KMS-11 (cell line): ENCODE data around the gene FNIP1.

Experiments
- H2AFZ ChIP-seq: fragments of 200-600 bp; sonication (generic); 2 replicates; pipeline ENCODE4 v1.6.1; 2016; ENCODE audit warnings: antibody characterized with exemption, mixed run types, low read depth
- H3K27ac ChIP-seq: fragments of 200-600 bp; sonication (generic); 2 replicates; pipeline ENCODE4 v1.6.1; 2016; ENCODE audit warnings: mild to moderate bottlenecking, mixed run types
- H3K27me3 ChIP-seq: fragments of 200-600 bp; sonication (generic); 2 replicates; pipeline ENCODE4 v1.6.1; 2017; ENCODE audit warnings: mild to moderate bottlenecking, low read depth, mixed run types, moderate library complexity; ENCODE audit not compliant: insufficient read depth
- H3K36me3 ChIP-seq: fragments of 200-600 bp; sonication (generic); 2 replicates; pipeline ENCODE4 v1.6.1; 2017; ENCODE audit warnings: mild to moderate bottlenecking, mixed run types; ENCODE audit not compliant: insufficient read depth
- H3K4me1 ChIP-seq: fragments of 200-600 bp; sonication (generic); 2 replicates; pipeline ENCODE4 v1.6.1; 2016; ENCODE audit warnings: mild to moderate bottlenecking, low read depth, mixed run types; ENCODE audit not compliant: poor library complexity, severe bottlenecking
- H3K4me2 ChIP-seq: fragments of 200-600 bp; sonication (generic); 2 replicates; pipeline ENCODE4 v1.7.0; 2016; ENCODE audit warnings: mild to moderate bottlenecking, mixed run types
- H3K4me3 ChIP-seq: fragments of 200-600 bp; sonication (generic); IDR thresholded peaks from 2 replicates; pipeline ENCODE4 v1.6.1; 2017; ENCODE audit warnings: low read depth, low read length, mixed read lengths; ENCODE audit not compliant: insufficient read depth
- H3K79me2 ChIP-seq: fragments of 200-600 bp; sonication (generic); 2 replicates; pipeline ENCODE4 v1.6.1; 2016; ENCODE audit warnings: low read depth, mixed run types; ENCODE audit not compliant: insufficient read depth
- H3K9ac ChIP-seq: fragments of 200-600 bp; sonication (generic); 2 replicates; pipeline ENCODE4 v1.6.1; 2016; ENCODE audit warnings: mild to moderate bottlenecking, mixed run types
- H4K20me1 ChIP-seq: fragments of 200-600 bp; sonication (generic); 2 replicates; pipeline ENCODE4 v1.6.1; 2016; ENCODE audit warnings: mild to moderate bottlenecking, mixed run types; ENCODE audit not compliant: insufficient read depth
- CTCF ChIP-seq: fragments of 200-600 bp; sonication (generic); conservative IDR thresholded peaks from 2 replicates; pipeline ENCODE4 v1.6.1; 2017; ENCODE audit warnings: low read depth, mild to moderate bottlenecking, antibody characterized with exemption, low read length, moderate library complexity, mixed read lengths

FNIP1 gene

GRCh38 chr5:131630963-131631350, 165.9 kb downstream of the FNIP1 start:
- Histone ChIP-seq H3K9ac (no peak overlapping the region), H3K27me3 (no peaks in the 10 kb centered on the region), H3K4me2 (no peak overlapping the region), H3K79me2 (peaks cover 86% of the 10 kb centered on the region), H3K36me3 (no peaks in the 10 kb centered on the region), H4K20me1 (0 out of 2 replicates have a peak, but pooled peaks cover 6% of the 10 kb centered on the region), H3K4me3 (no peak overlapping the region), H3K27ac (no peak overlapping the region), H2AFZ (no peak overlapping the region), H3K4me1 (peaks cover 35% of the 10 kb centered on the region)
- no peak for TF ChIP-seq CTCF

DNA sequence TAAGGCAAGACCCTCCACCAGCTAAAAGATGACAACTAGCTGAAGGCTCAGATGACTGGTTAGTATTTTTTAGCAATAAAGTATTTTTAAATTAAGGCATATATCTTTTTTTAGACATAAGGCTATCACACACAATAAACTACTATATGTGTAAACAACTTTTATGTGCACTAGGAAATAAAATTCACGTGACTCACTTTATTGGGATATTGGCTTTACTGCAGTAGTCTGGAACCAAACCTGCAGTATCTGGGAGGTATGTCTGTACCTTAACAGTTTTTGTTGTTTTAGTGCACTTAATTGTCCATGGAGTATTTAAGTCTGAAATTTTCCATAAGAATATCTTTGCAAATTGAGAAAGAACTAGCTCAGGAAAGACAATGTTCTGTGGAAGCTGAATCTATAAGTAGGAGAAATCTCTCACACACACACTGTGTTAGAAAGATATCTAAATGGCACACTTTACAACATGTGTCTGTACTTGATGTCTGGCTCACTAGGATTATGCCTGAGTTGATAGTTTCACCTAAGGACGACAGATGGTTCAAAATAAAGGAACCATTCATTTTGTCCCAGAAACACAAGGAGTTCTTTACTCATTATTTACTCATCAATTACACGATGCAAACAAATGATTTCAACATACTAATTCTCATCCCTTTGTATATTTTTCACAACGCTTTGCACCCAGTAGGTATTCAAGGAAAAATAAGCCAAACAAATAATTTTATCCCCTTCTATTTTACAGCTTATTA, 166.4 kb downstream of the FNIP1 start:
- no peaks in the 10 kb centered on the region for H3K36me3 ChIP-seq
- H3K27me3 ChIP-seq, result no peaks in the 10 kb centered on the region
- H3K4me2 ChIP-seq, result no peak overlapping the region
- 0 out of 2 replicates have a peak, but pooled peaks cover 6% of the 10 kb centered on the region for H4K20me1 ChIP-seq
- H3K79me2 ChIP-seq, result peaks cover 92% of the 10 kb centered on the region
- H3K27ac ChIP-seq, result no peak overlapping the region
- no peak overlapping the region for H3K9ac ChIP-seq
- no peak overlapping the region for H3K4me3 ChIP-seq
- TF ChIP-seq CTCF, result no peak
- peaks cover 35% of the 10 kb centered on the region for H3K4me1 ChIP-seq
- H2AFZ ChIP-seq, result no peak overlapping the region

DNA sequence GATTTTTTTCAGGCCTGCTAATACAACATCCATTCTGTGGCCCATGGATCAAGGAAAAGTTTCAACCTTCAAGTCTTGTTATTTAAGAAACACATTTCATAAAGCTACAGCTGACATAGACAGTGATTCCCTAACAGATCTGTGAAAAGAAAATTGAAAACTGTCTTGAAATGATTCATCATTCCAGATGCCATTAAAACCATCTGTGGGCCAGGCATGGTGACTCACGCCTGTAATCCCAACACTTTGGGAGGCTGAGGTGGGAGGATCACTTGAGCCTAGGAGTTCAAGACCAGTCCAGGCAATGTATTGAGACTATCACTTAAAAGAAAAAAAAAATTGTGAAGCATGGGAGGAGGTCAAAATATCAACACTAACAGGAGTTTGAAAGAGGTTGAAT, 167.8 kb downstream of the FNIP1 start:
- no peaks in the 10 kb centered on the region for H3K27me3 ChIP-seq
- 0 out of 2 replicates have a peak, but pooled peaks cover 12% of the 10 kb centered on the region for H4K20me1 ChIP-seq

GRCh38 chr5:131627207-131627865, 169.5 kb downstream of the FNIP1 start:
- Histone ChIP-seq H3K79me2 (peaks cover 95% of the 10 kb centered on the region), H3K4me1 (peaks cover 19% of the 10 kb centered on the region), H3K4me2 (no peak overlapping the region), H3K36me3 (0 out of 2 replicates have a peak, but pooled peaks cover 6% of the 10 kb centered on the region), H3K27ac (no peak overlapping the region), H3K27me3 (no peaks in the 10 kb centered on the region), H2AFZ (no peak overlapping the region), H3K4me3 (no peak overlapping the region), H3K9ac (no peak overlapping the region), H4K20me1 (0 out of 2 replicates have a peak, but pooled peaks cover 13% of the 10 kb centered on the region)
- no peak for TF ChIP-seq CTCF

More for the DNA sequence above, 167.8 kb downstream of the FNIP1 start:
- Histone ChIP-seq H3K4me1 (peaks cover 35% of the 10 kb centered on the region), H3K4me2 (no peak overlapping the region), H3K36me3 (no peaks in the 10 kb centered on the region), H3K4me3 (no peak overlapping the region), H3K79me2 (peaks cover 100% of the 10 kb centered on the region), H3K9ac (no peak overlapping the region), H3K27ac (no peak overlapping the region), H2AFZ (no peak overlapping the region)
- TF ChIP-seq CTCF, result no peak
